Globus pallidus (tissue), 1 donor: ENCODE data around the gene SUGP2.
"Not testable (repeated sequence)": the region's sequence is repeated elsewhere in the genome, so short reads cannot be mapped to it uniquely, and the experiment has no call there.

Experiments used
- DNase-seq: peaks from one replicate; pipeline ENCODE4 v3.0.0-alpha.2; 2015; ENCODE audit warnings: low spot score

The SUGP2 gene

GRCh38 chr19:19031891-19032290 lies 1.4 kb downstream of the SUGP2 start:
- no peak for DNase-seq

GRCh38 chr19:19028526-19028925 lies 4.8 kb downstream of the SUGP2 start:
- DNase-seq: no peak

- no peak for DNase-seq
Measured at GRCh38 chr19:19027228-19027627, 6.1 kb downstream of the SUGP2 start.

GRCh38 chr19:19026299-19026971 lies 6.9 kb downstream of the SUGP2 start:
- DNase-seq: no peak

GRCh38 chr19:19025861-19026260 lies 7.5 kb downstream of the SUGP2 start:
- no peak for DNase-seq

GRCh38 chr19:19023376-19023775 lies 9.9 kb downstream of the SUGP2 start:
- not testable (repeated sequence) for DNase-seq

- DNase-seq: no peak
Measured at GRCh38 chr19:19022380-19022961, 10.8 kb downstream of the SUGP2 start.

GRCh38 chr19:19021115-19021514 lies 12.2 kb downstream of the SUGP2 start:
- DNase-seq: no peak

GRCh38 chr19:19010551-19010950 lies 22.8 kb downstream of the SUGP2 start:
- DNase-seq: no peak

- DNase-seq: no peak
Measured at GRCh38 chr19:19009951-19010350, 23.4 kb downstream of the SUGP2 start.

- DNase-seq: no peak
Measured at GRCh38 chr19:19006213-19006612, 27.1 kb downstream of the SUGP2 start.

GRCh38 chr19:19004144-19004543 lies 29.2 kb downstream of the SUGP2 start:
- DNase-seq: no peak

- no peak for DNase-seq
Measured at GRCh38 chr19:18999896-19000620, 33.3 kb downstream of the SUGP2 start.

- no peak for DNase-seq
Measured at GRCh38 chr19:18999016-18999758, 34.1 kb downstream of the SUGP2 start.

- DNase-seq: no peak
Measured at GRCh38 chr19:18998276-18998675, 35.0 kb downstream of the SUGP2 start.

GRCh38 chr19:18996796-18997394 lies 36.4 kb downstream of the SUGP2 start:
- DNase-seq: no peak

- no peak for DNase-seq
Measured at GRCh38 chr19:18996351-18996750, 37.0 kb downstream of the SUGP2 start.

GRCh38 chr19:18995804-18996241 lies 37.5 kb downstream of the SUGP2 start:
- DNase-seq: peak; percentile 93

- DNase-seq: no peak
Measured at GRCh38 chr19:18993115-18993514, 40.2 kb downstream of the SUGP2 start.

GRCh38 chr19:18992696-18993095 lies 40.6 kb downstream of the SUGP2 start:
- no peak for DNase-seq

- no peak for DNase-seq
Measured at GRCh38 chr19:18991468-18991867, 41.8 kb downstream of the SUGP2 start.

- no peak for DNase-seq
Measured at GRCh38 chr19:18991006-18991405, 42.3 kb downstream of the SUGP2 start.
